Measurements from ENCODE around the gene SLC25A22.

The SLC25A22 gene

GRCh38 chr11:804599-804964 lies 6.5 kb upstream of the SLC25A22 start:
- no peak for DNase-seq (ENCODE audit: low read depth in 1 of 2, low spot score in 1 of 2)

GRCh38 chr11:803770-804598 lies 5.9 kb upstream of the SLC25A22 start:
- no peak for DNase-seq (ENCODE audit: low read depth in 1 of 2, low spot score in 1 of 2)

- no peak for DNase-seq (ENCODE audit: low read depth in 1 of 2, low spot score in 1 of 2)
Measured at GRCh38 chr11:803467-803742, 5.3 kb upstream of the SLC25A22 start.

GRCh38 chr11:802693-803466 lies 4.8 kb upstream of the SLC25A22 start:
- DNase-seq (ENCODE audit: low read depth in 1 of 2, low spot score in 1 of 2): no peak

- DNase-seq (ENCODE audit: low read depth in 1 of 2, low spot score in 1 of 2): no peak
Measured at GRCh38 chr11:802018-802617, 4.0 kb upstream of the SLC25A22 start.

GRCh38 chr11:801097-801780 lies 3.2 kb upstream of the SLC25A22 start:
- no peak for DNase-seq (ENCODE audit: low read depth in 1 of 2, low spot score in 1 of 2)

GRCh38 chr11:800473-800872 lies 2.4 kb upstream of the SLC25A22 start:
- no peak for DNase-seq (ENCODE audit: low read depth in 1 of 2, low spot score in 1 of 2)

- no peak for DNase-seq (ENCODE audit: low read depth in 1 of 2, low spot score in 1 of 2)
Measured at GRCh38 chr11:799641-800316, 1.7 kb upstream of the SLC25A22 start.

- DNase-seq (ENCODE audit: low read depth in 1 of 2, low spot score in 1 of 2): peak; percentile 40 to 58
Measured at GRCh38 chr11:797296-798092, 587 bp downstream of the SLC25A22 start.

GRCh38 chr11:796565-797295 lies 1.4 kb downstream of the SLC25A22 start:
- no peak for DNase-seq (ENCODE audit: low read depth in 1 of 2, low spot score in 1 of 2)

GRCh38 chr11:795634-796564 lies 2.2 kb downstream of the SLC25A22 start:
- peak; percentile 46 to 70 for DNase-seq (ENCODE audit: low read depth in 1 of 2, low spot score in 1 of 2)

- no peak for DNase-seq (ENCODE audit: low read depth in 1 of 2, low spot score in 1 of 2)
Measured at GRCh38 chr11:794766-795633, 3.1 kb downstream of the SLC25A22 start.

GRCh38 chr11:794013-794765 lies 3.9 kb downstream of the SLC25A22 start:
- DNase-seq (ENCODE audit: low read depth in 1 of 2, low spot score in 1 of 2): no peak

GRCh38 chr11:793556-793955 lies 4.5 kb downstream of the SLC25A22 start:
- DNase-seq (ENCODE audit: low read depth in 1 of 2, low spot score in 1 of 2): no peak

- no peak for DNase-seq (ENCODE audit: low read depth in 1 of 2, low spot score in 1 of 2)
Measured at GRCh38 chr11:792873-793272, 5.2 kb downstream of the SLC25A22 start.

- DNase-seq (ENCODE audit: low read depth in 1 of 2, low spot score in 1 of 2): no peak
Measured at GRCh38 chr11:792535-792821, 5.6 kb downstream of the SLC25A22 start.

Data from stimulated activated CD4-positive, alpha-beta T cell treated with anti-CD3 and anti-CD28 coated beads, Interleukin-15, amount 100 ng/mL, for 1 hour (primary cell).